ENCODE data around the gene POMZP3.
"Not testable (repeated sequence)": the region's sequence is repeated elsewhere in the genome, so short reads cannot be mapped to it uniquely, and the experiment has no call there.

Gene POMZP3

GRCh38 chr7:76626989-76627642 lies at the start of gene POMZP3:
Gene POMZP3, minus strand, starts transcription at chr7:76627279. Its CDS starts 1,215 bp downstream, at chr7:76626064.
- DNase-seq (ENCODE audit: low read depth, low spot score) = peak; percentile 48

- DNase-seq (ENCODE audit: low read depth, low spot score) = not testable (repeated sequence)
These were observed 48.7 kb upstream of the POMZP3 start for GRCh38 chr7:76675783-76676182.

GRCh38 chr7:76673346-76673745 lies 46.3 kb upstream of the POMZP3 start:
- peak; percentile 51 for DNase-seq (ENCODE audit: low read depth, low spot score)

GRCh38 chr7:76659212-76659611 lies 32.1 kb upstream of the POMZP3 start:
- DNase-seq (ENCODE audit: low read depth, low spot score) = not testable (repeated sequence)

GRCh38 chr7:76656425-76656824 lies 29.3 kb upstream of the POMZP3 start:
- DNase-seq (ENCODE audit: low read depth, low spot score) = not testable (repeated sequence)

GRCh38 chr7:76642620-76643019 lies 15.5 kb upstream of the POMZP3 start:
- DNase-seq (ENCODE audit: low read depth, low spot score) = not testable (repeated sequence)

GRCh38 chr7:76637061-76637691 lies 10.1 kb upstream of the POMZP3 start:
- DNase-seq (ENCODE audit: low read depth, low spot score) = peak; percentile 9

- not testable (repeated sequence) for DNase-seq (ENCODE audit: low read depth, low spot score)
These were observed 498 bp downstream of the POMZP3 start for GRCh38 chr7:76626581-76626980.

GRCh38 chr7:76619439-76620190 lies 7.5 kb downstream of the POMZP3 start:
- not testable (repeated sequence) for DNase-seq (ENCODE audit: low read depth, low spot score)

GRCh38 chr7:76613783-76614182 lies 13.3 kb downstream of the POMZP3 start:
- DNase-seq (ENCODE audit: low read depth, low spot score) = not testable (repeated sequence)

- not testable (repeated sequence) for DNase-seq (ENCODE audit: low read depth, low spot score)
These were observed 14.8 kb downstream of the POMZP3 start for GRCh38 chr7:76612232-76612631.

GRCh38 chr7:76609864-76610263 lies 17.2 kb downstream of the POMZP3 start:
- not testable (repeated sequence) for DNase-seq (ENCODE audit: low read depth, low spot score)

- not testable (repeated sequence) for DNase-seq (ENCODE audit: low read depth, low spot score)
These were observed 18.6 kb downstream of the POMZP3 start for GRCh38 chr7:76608469-76608868.

GRCh38 chr7:76606027-76606426 lies 21.1 kb downstream of the POMZP3 start:
- peak; percentile 18 for DNase-seq (ENCODE audit: low read depth, low spot score)

GRCh38 chr7:76600650-76601049 lies 26.4 kb downstream of the POMZP3 start:
- not testable (repeated sequence) for DNase-seq (ENCODE audit: low read depth, low spot score)

- DNase-seq (ENCODE audit: low read depth, low spot score) = not testable (repeated sequence)
These were observed 27.0 kb downstream of the POMZP3 start for GRCh38 chr7:76600116-76600482.

GRCh38 chr7:76598590-76599264 lies 28.4 kb downstream of the POMZP3 start:
- not testable (repeated sequence) for DNase-seq (ENCODE audit: low read depth, low spot score)

- DNase-seq (ENCODE audit: low read depth, low spot score) = not testable (repeated sequence)
These were observed 29.8 kb downstream of the POMZP3 start for GRCh38 chr7:76597288-76597687.

GRCh38 chr7:76592694-76593093 lies 34.4 kb downstream of the POMZP3 start:
- not testable (repeated sequence) for DNase-seq (ENCODE audit: low read depth, low spot score)

GRCh38 chr7:76591602-76592304 lies 35.3 kb downstream of the POMZP3 start:
- DNase-seq (ENCODE audit: low read depth, low spot score) = not testable (repeated sequence)

GRCh38 chr7:76591033-76591432 lies 36.0 kb downstream of the POMZP3 start:
- not testable (repeated sequence) for DNase-seq (ENCODE audit: low read depth, low spot score)
